PC-9 (cell line): ENCODE results near the gene RUNX3. TPM values are rescaled to one million over a fixed set of nuclear protein-coding genes. Genes with fewer than 3 reads are reported as not detected.

ENCODE experiments used
- BruUV-seq: library from RNA; stranded (reverse); fragments of 400-500 nt; replicated peaks from 2 replicates; lab custom pipeline; 2021; lab: Mats Ljungman, UMichigan
- CTCF ChIA-PET: fragments of 300-600 bp; sonication (Branson Sonifier 250); formaldehyde crosslinking; loops from one replicate; lab custom pipeline; 2022; ENCODE audit warnings: antibody characterized with exemption; lab: Charles Lee
- POLR2A ChIA-PET: fragments of 300-600 bp; sonication (Branson Sonifier 250); formaldehyde crosslinking; loops from one replicate; lab custom pipeline; 2022; ENCODE audit warnings: antibody characterized with exemption; ENCODE audit not compliant: unreplicated experiment; lab: Charles Lee
- DNase-seq, 2 experiments: peaks; one replicate each; pipeline versions ENCODE4 v3.0.0 to v3.0.0-alpha.2; 2015 to 2022; ENCODE audit warnings: mixed read lengths in 1 of 2
- H2AFZ ChIP-seq: fragments of 200-600 bp; sonication (generic); 2 replicates; pipeline ENCODE4 v1.8.1; 2017; ENCODE audit warnings: antibody characterized with exemption
- H3F3A ChIP-seq: fragments of 200-600 bp; sonication (generic); 2 replicates; pipeline ENCODE4 v1.8.1; 2017; ENCODE audit warnings: antibody characterized with exemption, mild to moderate bottlenecking, low read depth; ENCODE audit not compliant: insufficient read depth
- H3K27ac ChIP-seq: fragments of 200-600 bp; sonication (generic); 2 replicates; pipeline ENCODE4 v1.6.1; 2016; ENCODE audit warnings: mixed run types
- H3K27me3 ChIP-seq: fragments of 200-600 bp; sonication (generic); 2 replicates; pipeline ENCODE4 v1.6.1; 2016; ENCODE audit warnings: low read depth, mixed run types; ENCODE audit not compliant: insufficient read depth
- H3K36me3 ChIP-seq: fragments of 200-600 bp; sonication (generic); 2 replicates; pipeline ENCODE4 v1.6.1; 2016; ENCODE audit warnings: low read depth, mixed run types
- H3K4me1 ChIP-seq: fragments of 200-600 bp; sonication (generic); replicated peaks from 2 replicates; pipeline ENCODE4 v1.6.1; 2016; ENCODE audit warnings: mixed run types; ENCODE audit not compliant: insufficient read depth
- H3K4me2 ChIP-seq: fragments of 200-600 bp; sonication (generic); 2 replicates; pipeline ENCODE4 v1.6.1; 2017; ENCODE audit warnings: mixed run types
- H3K4me3 ChIP-seq: fragments of 200-600 bp; sonication (generic); 2 replicates; pipeline ENCODE4 v1.6.1; 2016; ENCODE audit warnings: mixed run types
- H3K79me2 ChIP-seq: fragments of 200-600 bp; sonication (generic); 2 replicates; pipeline ENCODE4 v1.6.1; 2017; ENCODE audit warnings: low read depth, mixed run types
- H3K9me2 ChIP-seq: fragments of 200-600 bp; sonication (generic); 2 replicates; pipeline ENCODE4 v1.8.1; 2017; ENCODE audit warnings: mild to moderate bottlenecking; ENCODE audit not compliant: insufficient read depth
- H3K9me3 ChIP-seq: fragments of 200-600 bp; sonication (generic); 2 replicates; pipeline ENCODE4 v1.8.1; 2016; ENCODE audit warnings: low read depth; ENCODE audit not compliant: insufficient read depth
- H4K20me1 ChIP-seq: fragments of 200-600 bp; sonication (generic); 2 replicates; pipeline ENCODE4 v1.8.1; 2017; ENCODE audit not compliant: insufficient read depth
- EZH2 ChIP-seq: fragments of 200-600 bp; sonication (generic); IDR thresholded peaks from 2 replicates; pipeline ENCODE4 v1.8.0; 2017; ENCODE audit warnings: antibody characterized with exemption, low read depth
- intact Hi-C: fragments of 100-400 bp; cut with micrococcal nuclease; formaldehyde crosslinking; loops from one replicate; pipeline ENCODE4 v1.10.0; 2022; ENCODE audit not compliant: unreplicated experiment
- total RNA-seq: library from RNA; stranded (reverse); gene quantifications from 2 replicates; pipeline ENCODE4 v1.2.3, GENCODE V29; 2021
- TF ChIP-seq, protein P1 (sequence below): fragments of 200-600 bp; sonication (generic); conservative IDR thresholded peaks from 2 replicates; pipeline ENCODE4 v1.6.1; 2017; ENCODE audit warnings: mixed run types, antibody characterized with exemption, mild to moderate bottlenecking, moderate library complexity

The RUNX3 gene
- total RNA-seq, 1 experiment from 2014 or later: not detected

DNA sequence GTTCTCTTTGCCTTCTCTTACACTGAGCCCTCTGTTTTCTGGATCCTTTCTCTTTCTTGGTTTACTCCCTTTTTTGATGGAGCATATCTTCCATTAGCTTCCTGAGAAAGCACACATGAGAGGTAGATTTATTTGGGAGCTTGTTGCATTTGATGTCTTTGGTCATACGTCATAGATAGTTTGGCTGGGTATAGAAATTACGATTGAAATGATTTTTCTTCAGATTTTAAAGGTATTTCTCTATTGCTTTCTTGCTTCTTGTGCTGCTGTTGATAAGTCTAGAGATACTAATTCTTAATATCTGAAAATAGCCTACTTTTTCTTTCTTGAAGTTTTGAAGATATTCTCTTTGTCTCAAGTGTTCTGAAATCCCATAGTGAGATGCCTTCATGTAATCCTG lies 45.3 kb upstream of the RUNX3 start:
- Histone ChIP-seq H3K4me2 (no peak overlapping the region), H3K9me3 (no peaks in the 10 kb centered on the region), H4K20me1 (no peaks in the 10 kb centered on the region), H3F3A (no peaks in the 10 kb centered on the region), H3K79me2 (no peaks in the 10 kb centered on the region), H3K4me1 (no peaks in the 10 kb centered on the region), H3K4me3 (no peak overlapping the region), H3K9me2 (no peaks in the 10 kb centered on the region), H3K27ac (no peak overlapping the region), H3K36me3 (no peaks in the 10 kb centered on the region), H3K27me3 (no peaks in the 10 kb centered on the region), H2AFZ (no peak overlapping the region)
- DNase-seq: no peak
- CTCF ChIA-PET: no interaction called here
- no TSS peak for BruUV-seq
- TF ChIP-seq EZH2: no peak
- TF ChIP-seq, protein P1, sequence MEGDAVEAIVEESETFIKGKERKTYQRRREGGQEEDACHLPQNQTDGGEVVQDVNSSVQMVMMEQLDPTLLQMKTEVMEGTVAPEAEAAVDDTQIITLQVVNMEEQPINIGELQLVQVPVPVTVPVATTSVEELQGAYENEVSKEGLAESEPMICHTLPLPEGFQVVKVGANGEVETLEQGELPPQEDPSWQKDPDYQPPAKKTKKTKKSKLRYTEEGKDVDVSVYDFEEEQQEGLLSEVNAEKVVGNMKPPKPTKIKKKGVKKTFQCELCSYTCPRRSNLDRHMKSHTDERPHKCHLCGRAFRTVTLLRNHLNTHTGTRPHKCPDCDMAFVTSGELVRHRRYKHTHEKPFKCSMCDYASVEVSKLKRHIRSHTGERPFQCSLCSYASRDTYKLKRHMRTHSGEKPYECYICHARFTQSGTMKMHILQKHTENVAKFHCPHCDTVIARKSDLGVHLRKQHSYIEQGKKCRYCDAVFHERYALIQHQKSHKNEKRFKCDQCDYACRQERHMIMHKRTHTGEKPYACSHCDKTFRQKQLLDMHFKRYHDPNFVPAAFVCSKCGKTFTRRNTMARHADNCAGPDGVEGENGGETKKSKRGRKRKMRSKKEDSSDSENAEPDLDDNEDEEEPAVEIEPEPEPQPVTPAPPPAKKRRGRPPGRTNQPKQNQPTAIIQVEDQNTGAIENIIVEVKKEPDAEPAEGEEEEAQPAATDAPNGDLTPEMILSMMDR: no peak
- POLR2A ChIA-PET: no interaction called here
- intact Hi-C loops: no loop called here

DNA sequence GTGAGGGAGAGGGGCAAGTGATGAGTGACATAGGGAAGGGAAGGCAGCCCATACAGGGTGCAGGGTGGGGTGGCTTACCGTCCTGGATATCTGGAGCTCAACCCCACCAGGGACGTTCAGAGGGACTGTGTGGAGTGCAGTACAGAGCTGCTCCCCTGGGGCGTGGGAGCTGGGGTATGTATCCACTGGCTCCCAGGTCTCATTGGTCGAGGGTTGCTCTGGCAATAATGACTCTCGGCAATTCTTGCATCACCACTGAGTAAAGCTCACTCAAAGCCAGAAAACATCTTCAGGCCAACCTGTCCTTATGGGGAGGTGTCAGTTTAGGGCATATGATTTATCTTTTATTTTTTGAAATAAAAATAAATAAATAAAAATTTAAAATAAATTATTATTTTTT lies 43.2 kb upstream of the RUNX3 start:
- Histone ChIP-seq H3K9me2 (no peaks in the 10 kb centered on the region), H3F3A (peaks cover 5% of the 10 kb centered on the region; the same call in 1 of the 2 replicates), H3K9me3 (no peaks in the 10 kb centered on the region), H3K36me3 (no peaks in the 10 kb centered on the region), H3K4me1 (peaks cover 10% of the 10 kb centered on the region), H2AFZ (no peak overlapping the region), H3K4me2 (no peak overlapping the region), H3K27ac (no peak overlapping the region), H3K79me2 (no peaks in the 10 kb centered on the region), H3K4me3 (no peak overlapping the region), H4K20me1 (no peaks in the 10 kb centered on the region), H3K27me3 (no peaks in the 10 kb centered on the region)
- CTCF ChIA-PET: no interaction called here
- POLR2A ChIA-PET: no interaction called here
- intact Hi-C loops: no loop called here
- no peak for TF ChIP-seq EZH2
- TF ChIP-seq, protein P1: no peak
- DNase-seq: no peak
- BruUV-seq: no TSS peak

DNA sequence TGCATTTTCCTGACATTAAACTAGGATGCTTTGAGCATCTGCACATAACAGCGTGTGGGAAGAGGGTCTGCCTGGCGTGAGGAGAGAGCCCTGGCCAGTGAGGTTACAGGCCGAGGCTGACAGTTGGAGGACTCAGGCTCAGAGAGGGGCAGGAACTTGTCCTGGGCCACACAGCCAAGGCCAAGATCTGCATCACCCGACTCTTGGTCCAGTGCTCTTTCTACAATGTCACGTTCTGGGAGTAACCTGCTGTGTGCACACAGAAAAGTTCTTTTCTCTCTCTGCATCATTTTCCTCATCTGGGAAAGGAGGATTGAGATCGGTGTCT lies 42.8 kb upstream of the RUNX3 start:
- no peaks in the 10 kb centered on the region for H3K27me3 ChIP-seq
- intact Hi-C loops: no loop called here
- BruUV-seq: no TSS peak
- peaks cover 9% of the 10 kb centered on the region; the same call in 1 of the 2 replicates for H3F3A ChIP-seq
- CTCF ChIA-PET: no interaction called here
- no peaks in the 10 kb centered on the region for H4K20me1 ChIP-seq
- H3K4me3 ChIP-seq: no peak overlapping the region
- no peak overlapping the region for H3K4me2 ChIP-seq
- no peaks in the 10 kb centered on the region for H3K79me2 ChIP-seq
- POLR2A ChIA-PET: no interaction called here
- peaks cover 10% of the 10 kb centered on the region for H3K4me1 ChIP-seq
- H3K36me3 ChIP-seq: no peaks in the 10 kb centered on the region
- no peaks in the 10 kb centered on the region for H3K9me3 ChIP-seq
- H3K27ac ChIP-seq: no peak overlapping the region
- TF ChIP-seq EZH2: no peak
- TF ChIP-seq, protein P1: no peak
- no peaks in the 10 kb centered on the region for H3K9me2 ChIP-seq
- H2AFZ ChIP-seq: no peak overlapping the region
- DNase-seq: no peak
